ENCODE data around the gene FAM163A. TPM values are rescaled to one million over a fixed set of nuclear protein-coding genes. Genes with fewer than 3 reads are reported as not detected.

FAM163A gene
- total and polyA plus RNA-seq, 9 of the 15 experiments (the other 6 are each of a cell fraction or from before 2014, with no cell fraction given), result not detected

GRCh38 chr1:179794146-179794545 is 51.1 kb downstream of the FAM163A start (continued):
- TF ChIP-seq, protein P1, sequence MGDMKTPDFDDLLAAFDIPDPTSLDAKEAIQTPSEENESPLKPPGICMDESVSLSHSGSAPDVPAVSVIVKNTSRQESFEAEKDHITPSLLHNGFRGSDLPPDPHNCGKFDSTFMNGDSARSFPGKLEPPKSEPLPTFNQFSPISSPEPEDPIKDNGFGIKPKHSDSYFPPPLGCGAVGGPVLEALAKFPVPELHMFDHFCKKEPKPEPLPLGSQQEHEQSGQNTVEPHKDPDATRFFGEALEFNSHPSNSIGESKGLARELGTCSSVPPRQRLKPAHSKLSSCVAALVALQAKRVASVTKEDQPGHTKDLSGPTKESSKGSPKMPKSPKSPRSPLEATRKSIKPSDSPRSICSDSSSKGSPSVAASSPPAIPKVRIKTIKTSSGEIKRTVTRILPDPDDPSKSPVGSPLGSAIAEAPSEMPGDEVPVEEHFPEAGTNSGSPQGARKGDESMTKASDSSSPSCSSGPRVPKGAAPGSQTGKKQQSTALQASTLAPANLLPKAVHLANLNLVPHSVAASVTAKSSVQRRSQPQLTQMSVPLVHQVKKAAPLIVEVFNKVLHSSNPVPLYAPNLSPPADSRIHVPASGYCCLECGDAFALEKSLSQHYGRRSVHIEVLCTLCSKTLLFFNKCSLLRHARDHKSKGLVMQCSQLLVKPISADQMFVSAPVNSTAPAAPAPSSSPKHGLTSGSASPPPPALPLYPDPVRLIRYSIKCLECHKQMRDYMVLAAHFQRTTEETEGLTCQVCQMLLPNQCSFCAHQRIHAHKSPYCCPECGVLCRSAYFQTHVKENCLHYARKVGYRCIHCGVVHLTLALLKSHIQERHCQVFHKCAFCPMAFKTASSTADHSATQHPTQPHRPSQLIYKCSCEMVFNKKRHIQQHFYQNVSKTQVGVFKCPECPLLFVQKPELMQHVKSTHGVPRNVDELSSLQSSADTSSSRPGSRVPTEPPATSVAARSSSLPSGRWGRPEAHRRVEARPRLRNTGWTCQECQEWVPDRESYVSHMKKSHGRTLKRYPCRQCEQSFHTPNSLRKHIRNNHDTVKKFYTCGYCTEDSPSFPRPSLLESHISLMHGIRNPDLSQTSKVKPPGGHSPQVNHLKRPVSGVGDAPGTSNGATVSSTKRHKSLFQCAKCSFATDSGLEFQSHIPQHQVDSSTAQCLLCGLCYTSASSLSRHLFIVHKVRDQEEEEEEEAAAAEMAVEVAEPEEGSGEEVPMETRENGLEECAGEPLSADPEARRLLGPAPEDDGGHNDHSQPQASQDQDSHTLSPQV (IDR thresholded peaks at IDR 0.05), result no peak
- TF ChIP-seq HNRNPL (IDR thresholded peaks at IDR 0.05; ENCODE audit: low read depth, low read length) (no peak), ZSCAN29 (IDR thresholded peaks at IDR 0.05) (no peak), TCF3 (CRISPR knock-in tag; IDR thresholded peaks at IDR 0.05) (no peak), MEF2A (IDR thresholded peaks at IDR 0.05; ENCODE audit: control insufficient read depth, low read depth, low read length) (no peak)

DNA sequence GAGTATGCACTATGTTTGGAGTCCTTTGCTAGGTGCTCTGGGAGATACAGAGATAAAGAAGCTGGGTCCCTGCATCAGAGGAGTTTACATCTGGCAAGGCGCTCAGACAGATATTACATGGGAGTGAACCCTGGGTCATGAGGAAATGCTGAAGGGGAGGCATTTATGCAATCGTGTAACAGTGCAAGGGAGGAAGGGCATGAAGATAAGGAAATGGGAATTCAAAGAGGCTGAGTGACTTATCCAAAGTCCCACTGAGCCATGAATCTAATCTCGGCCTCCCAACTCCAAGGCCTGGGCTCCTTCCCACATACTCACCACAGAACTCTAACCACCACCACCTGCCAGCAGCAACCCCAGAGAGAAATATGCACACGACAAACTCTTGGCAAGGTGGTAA is 51.6 kb downstream of the FAM163A start:
- FAIRE-seq (no peak), DNase-seq (ENCODE audit: extremely low read depth in 1 of 4, low spot score in 3 of 4) (peak in 1 of 4 experiments; percentile 26), ATAC-seq (no peak)
- in situ Hi-C loops (cut with MboI) (no loop called here), intact Hi-C loops (cut with micrococcal nuclease) (no loop called here)
- BruUV-seq (replicated peaks), result no TSS peak
- no peaks in the 10 kb centered on the region for H3K36me3 ChIP-seq (ENCODE audit: control insufficient read depth, insufficient read depth, low read length)
- H3K79me2 ChIP-seq (ENCODE audit: control insufficient read depth, insufficient read depth, low read length), result no peaks in the 10 kb centered on the region
- WGBS (ENCODE audit: insufficient coverage, low coverage, missing lambda C conversion rate), result 0% methylated on average over 4 of the region's 4 CpGs
- H3K9me1 ChIP-seq (ENCODE audit: control insufficient read depth, insufficient read depth, low read length), result no peaks in the 10 kb centered on the region
- H3K27me3 ChIP-seq (ENCODE audit: control insufficient read depth in 2 of 2, insufficient read depth in 2 of 2, low read length in 2 of 2), result peaks cover 37 to 61% of the 10 kb centered on the region in 2 experiments
- H3K4me1 ChIP-seq (replicated peaks in 1 of 2; ENCODE audit: control insufficient read depth in 2 of 2, insufficient read depth in 2 of 2, low read length in 2 of 2), result no peaks in the 10 kb centered on the region
- ChIA-PET CTCF (ENCODE audit: low intra/inter-chr PET ratio) (no interaction called here), POLR2A (no interaction called here)
- no peak overlapping the region for H3K4me2 ChIP-seq (ENCODE audit: insufficient read depth, low read length)
- H4K20me1 ChIP-seq (replicated peaks; ENCODE audit: control insufficient read depth, insufficient read depth, low read length), result no peaks in the 10 kb centered on the region; the same call in 1 of the 2 replicates
- no peak overlapping the region for H3K9ac ChIP-seq (ENCODE audit: insufficient read depth in 1 of 2, low read depth in 2 of 2, low read length in 2 of 2)
- H3K9me3 ChIP-seq (replicated peaks; ENCODE audit: control insufficient read depth, insufficient read depth, low read depth, low read length), result no peaks in the 10 kb centered on the region
- no peak overlapping the region for H3K27ac ChIP-seq (ENCODE audit: extremely low read depth, low read depth, low read length)
- no peak overlapping the region for H2AFZ ChIP-seq (ENCODE audit: low read depth, low read length)
- no peak overlapping the region for H3K4me3 ChIP-seq
- TF ChIP-seq, protein P2, sequence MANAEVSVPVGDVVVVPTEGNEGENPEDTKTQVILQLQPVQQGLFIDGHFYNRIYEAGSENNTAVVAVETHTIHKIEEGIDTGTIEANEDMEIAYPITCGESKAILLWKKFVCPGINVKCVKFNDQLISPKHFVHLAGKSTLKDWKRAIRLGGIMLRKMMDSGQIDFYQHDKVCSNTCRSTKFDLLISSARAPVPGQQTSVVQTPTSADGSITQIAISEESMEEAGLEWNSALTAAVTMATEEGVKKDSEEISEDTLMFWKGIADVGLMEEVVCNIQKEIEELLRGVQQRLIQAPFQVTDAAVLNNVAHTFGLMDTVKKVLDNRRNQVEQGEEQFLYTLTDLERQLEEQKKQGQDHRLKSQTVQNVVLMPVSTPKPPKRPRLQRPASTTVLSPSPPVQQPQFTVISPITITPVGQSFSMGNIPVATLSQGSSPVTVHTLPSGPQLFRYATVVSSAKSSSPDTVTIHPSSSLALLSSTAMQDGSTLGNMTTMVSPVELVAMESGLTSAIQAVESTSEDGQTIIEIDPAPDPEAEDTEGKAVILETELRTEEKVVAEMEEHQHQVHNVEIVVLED (CRISPR knock-in tag; IDR thresholded peaks at IDR 0.05), result no peak
- TF ChIP-seq HSF4 (CRISPR knock-in tag; IDR thresholded peaks at IDR 0.05; ENCODE audit: borderline replicate concordance) (no peak), MECOM (CRISPR knock-in tag; IDR thresholded peaks at IDR 0.05) (no peak), MAFG (tag; conservative IDR thresholded peaks at IDR 0.05) (no peak), FOXJ2 (tag; IDR thresholded peaks at IDR 0.05) (no peak), ZNF184 (CRISPR knock-in tag; IDR thresholded peaks at IDR 0.05) (no peak), SMAD4 (CRISPR knock-in tag; conservative IDR thresholded peaks at IDR 0.05) (no peak), KDM4B (IDR thresholded peaks at IDR 0.05; ENCODE audit: borderline replicate concordance in 2 of 2, low read depth in 1 of 2) (no peak), U2AF1 (optimal IDR thresholded peaks at IDR 0.05; ENCODE audit: low read depth, low read length) (no peak), ZNF133 (CRISPR knock-in tag; IDR thresholded peaks at IDR 0.05) (no peak), NCOA1 (IDR thresholded peaks at IDR 0.05; ENCODE audit: low read depth) (no peak)
